Measurements from ENCODE around the gene BCL2L14. TPM values are rescaled to one million over a fixed set of nuclear protein-coding genes. Genes with fewer than 3 reads are reported as not detected.

Gene BCL2L14
- total RNA-seq, 2 donors from 2014 or later = 2.2 to 15.7 TPM

DNA sequence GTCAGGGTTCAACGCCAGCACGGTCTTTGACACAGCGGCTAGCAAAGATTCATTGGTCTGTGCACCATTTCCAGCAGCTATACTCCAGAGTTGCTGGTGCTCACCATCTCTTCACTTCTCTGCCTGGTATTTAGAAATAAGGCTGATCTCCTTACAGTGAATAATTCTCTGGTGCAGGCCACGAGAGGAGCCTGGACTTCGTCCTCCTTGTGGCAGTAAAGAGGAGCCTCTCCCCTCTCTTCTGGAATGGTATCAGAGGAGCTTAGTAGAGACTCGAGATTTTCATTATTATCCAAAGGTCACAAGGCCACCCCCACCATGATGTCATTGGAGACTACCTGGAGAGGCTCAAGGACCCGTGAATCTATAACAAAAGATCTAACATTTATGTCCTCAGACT lies 30.8 kb upstream of the BCL2L14 start:
- Mint-ChIP-seq H3K9me3 (peaks cover 0 to 4% of the 10 kb centered on the region in 2 donors), H3K36me3 (peaks cover 0 to 19% of the 10 kb centered on the region in 2 donors), H3K27ac (no peak overlapping the region)
- DNase-seq (ENCODE audit: low spot score in 2 of 2) (no peak), ATAC-seq (no peak)

DNA sequence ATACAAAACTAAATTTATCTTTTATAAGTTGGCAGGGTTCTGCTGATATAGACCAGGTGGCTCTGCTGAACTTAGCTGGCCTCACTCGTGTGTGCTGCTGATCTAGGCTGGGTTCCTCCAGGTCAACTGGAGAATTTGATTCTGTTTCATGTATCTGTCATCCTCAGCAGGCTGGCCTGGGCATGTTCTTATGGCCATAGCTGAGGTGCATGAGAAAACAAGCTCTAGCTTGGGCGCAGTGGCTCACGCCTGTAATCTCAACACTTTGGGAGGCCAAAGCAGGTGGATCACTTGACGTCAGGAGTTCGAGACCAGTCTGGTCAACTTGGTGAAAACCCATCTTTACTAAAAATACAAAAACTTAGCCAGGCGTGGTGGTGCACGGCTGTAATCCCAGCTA lies 24.3 kb upstream of the BCL2L14 start:
- H3K27ac Mint-ChIP-seq = no peak overlapping the region
- ATAC-seq (no peak), DNase-seq (ENCODE audit: low spot score in 2 of 2) (no peak)
- H3K9me3 Mint-ChIP-seq = no peaks in the 10 kb centered on the region
- no peaks in the 10 kb centered on the region for H3K36me3 Mint-ChIP-seq

DNA sequence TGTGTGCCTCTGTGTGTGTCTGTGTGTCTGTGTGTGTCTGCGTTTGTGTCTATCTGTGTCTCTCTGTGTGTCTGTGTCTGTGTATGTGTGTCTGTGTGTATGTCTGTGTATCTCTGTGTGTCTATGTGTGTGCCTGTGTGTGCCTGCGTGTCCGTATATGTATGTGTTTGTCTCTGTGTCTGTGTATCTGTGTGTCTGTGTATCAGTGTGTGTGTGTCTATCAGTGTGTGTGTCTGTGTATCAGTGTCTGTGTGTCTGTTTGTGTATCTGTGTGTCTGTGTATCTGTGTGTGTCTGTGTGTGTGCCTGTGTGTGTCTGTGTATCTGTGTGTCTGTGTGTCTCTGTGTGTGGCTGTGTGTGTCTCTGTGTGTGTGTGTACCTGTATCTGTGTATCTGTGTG lies 23.1 kb upstream of the BCL2L14 start:
- no peak for DNase-seq (ENCODE audit: low spot score in 2 of 2)
- no peak for ATAC-seq
- Mint-ChIP-seq H3K27ac (no peak overlapping the region), H3K36me3 (no peaks in the 10 kb centered on the region), H3K9me3 (no peaks in the 10 kb centered on the region)

DNA sequence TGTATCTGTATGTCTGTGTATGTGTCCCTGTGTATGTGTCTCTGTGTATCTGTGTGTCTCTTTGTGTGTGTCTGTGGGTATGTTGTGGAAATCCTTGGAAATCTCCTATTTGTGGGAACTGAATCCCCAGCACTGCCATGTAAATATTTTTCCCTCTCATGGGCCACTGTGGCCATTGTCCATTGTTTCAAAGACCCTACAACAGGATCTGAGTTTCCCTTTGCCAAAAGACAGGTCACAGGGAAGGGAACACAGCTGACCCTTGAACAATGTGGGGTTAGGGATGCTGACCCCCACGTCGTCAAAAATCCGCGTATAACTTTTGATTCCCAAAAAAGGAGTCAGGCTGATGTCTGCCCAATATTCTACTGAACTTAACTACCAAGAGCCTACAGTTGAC lies 22.5 kb upstream of the BCL2L14 start:
- Mint-ChIP-seq H3K27ac (no peak overlapping the region), H3K36me3 (no peaks in the 10 kb centered on the region), H3K9me3 (no peaks in the 10 kb centered on the region)
- DNase-seq (ENCODE audit: low spot score in 2 of 2) = no peak
- ATAC-seq = no peak

DNA sequence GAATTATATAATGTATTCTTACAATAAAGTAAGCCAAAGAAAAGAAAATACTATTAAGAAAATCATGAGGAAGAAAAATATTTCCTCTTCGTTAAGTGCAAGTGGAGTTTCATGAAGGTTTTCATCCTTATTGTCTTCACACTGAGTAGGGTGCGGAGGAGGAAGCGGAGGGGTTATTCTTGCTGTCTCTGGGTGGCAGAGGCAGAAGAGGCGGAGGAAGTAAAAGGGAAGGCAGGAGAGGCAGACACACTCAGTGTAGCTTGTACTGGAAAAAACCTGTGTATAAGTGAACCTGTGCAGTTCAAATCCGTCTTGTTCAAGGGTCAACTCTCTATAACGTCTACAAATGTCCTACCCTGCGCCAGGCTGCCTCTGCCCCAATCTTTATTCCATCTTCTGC lies 22.0 kb upstream of the BCL2L14 start:
- H3K36me3 Mint-ChIP-seq = no peaks in the 10 kb centered on the region
- DNase-seq (ENCODE audit: low spot score in 2 of 2) = no peak
- ATAC-seq = no peak
- no peak overlapping the region for H3K27ac Mint-ChIP-seq
- no peaks in the 10 kb centered on the region for H3K9me3 Mint-ChIP-seq

DNA sequence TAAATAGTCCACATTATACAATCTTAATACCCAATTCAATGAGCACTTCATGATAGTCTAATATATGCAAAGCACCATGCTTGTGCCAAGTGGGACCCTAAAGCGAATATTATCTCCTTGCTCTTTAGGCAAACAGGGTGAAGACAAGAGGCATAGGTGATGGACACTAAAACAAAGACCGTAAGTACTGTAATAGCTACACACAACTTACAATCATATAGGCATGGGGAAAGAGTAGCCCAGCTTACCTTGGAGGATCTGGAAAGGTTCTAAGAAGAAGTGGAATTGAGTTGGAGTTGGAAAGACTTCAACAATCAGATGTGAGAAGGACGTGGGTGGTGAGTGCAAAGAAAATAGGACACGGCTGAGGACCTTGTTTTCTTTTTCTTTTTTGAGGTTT lies 19.1 kb upstream of the BCL2L14 start:
- DNase-seq (ENCODE audit: low spot score in 2 of 2) (no peak), ATAC-seq (no peak)
- Mint-ChIP-seq H3K36me3 (no peaks in the 10 kb centered on the region), H3K27ac (no peak overlapping the region), H3K9me3 (no peaks in the 10 kb centered on the region)

DNA sequence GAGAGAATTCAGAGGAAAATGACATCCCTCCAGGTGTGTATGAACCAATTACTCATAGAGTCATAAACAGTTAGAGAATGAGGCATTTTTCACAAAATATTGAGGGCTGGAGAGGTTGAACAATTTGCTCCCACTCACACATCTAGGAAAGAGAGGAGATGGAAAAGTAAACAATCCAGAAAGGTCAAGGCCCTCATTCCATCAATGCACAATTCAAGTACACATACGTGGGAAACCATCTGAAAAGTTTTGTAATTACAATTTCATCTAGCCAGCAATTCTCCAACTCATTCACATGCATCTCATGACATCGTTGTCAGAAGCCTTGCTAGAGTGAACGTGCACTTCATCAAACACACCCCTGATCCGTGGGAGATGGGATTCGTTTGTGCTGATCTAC lies 15.7 kb upstream of the BCL2L14 start:
- ATAC-seq (no peak), DNase-seq (ENCODE audit: low spot score in 2 of 2) (no peak)
- H3K27ac Mint-ChIP-seq = no peak overlapping the region
- H3K9me3 Mint-ChIP-seq = no peaks in the 10 kb centered on the region
- H3K36me3 Mint-ChIP-seq = no peaks in the 10 kb centered on the region

DNA sequence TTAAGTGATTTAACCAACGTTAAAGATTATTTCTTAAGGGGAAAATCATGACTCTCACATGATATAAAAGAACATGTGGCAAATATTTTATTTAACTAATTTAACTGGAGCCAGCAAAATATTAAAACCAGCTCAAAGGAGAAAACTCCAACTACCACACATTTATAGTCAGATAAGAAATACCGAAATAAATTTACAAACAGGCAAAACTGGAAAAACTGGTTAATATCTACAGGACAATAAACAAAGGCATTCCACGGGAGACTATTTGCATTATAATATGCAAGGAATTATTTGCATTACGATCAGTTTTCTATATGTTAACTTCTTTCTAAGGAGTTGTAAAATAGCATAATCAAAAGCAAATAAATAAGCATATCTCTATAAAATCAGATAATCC lies 13.8 kb upstream of the BCL2L14 start:
- no peaks in the 10 kb centered on the region for H3K36me3 Mint-ChIP-seq
- H3K9me3 Mint-ChIP-seq = no peaks in the 10 kb centered on the region
- H3K27ac Mint-ChIP-seq = no peak overlapping the region
- DNase-seq (ENCODE audit: low spot score in 2 of 2) = no peak
- no peak for ATAC-seq

DNA sequence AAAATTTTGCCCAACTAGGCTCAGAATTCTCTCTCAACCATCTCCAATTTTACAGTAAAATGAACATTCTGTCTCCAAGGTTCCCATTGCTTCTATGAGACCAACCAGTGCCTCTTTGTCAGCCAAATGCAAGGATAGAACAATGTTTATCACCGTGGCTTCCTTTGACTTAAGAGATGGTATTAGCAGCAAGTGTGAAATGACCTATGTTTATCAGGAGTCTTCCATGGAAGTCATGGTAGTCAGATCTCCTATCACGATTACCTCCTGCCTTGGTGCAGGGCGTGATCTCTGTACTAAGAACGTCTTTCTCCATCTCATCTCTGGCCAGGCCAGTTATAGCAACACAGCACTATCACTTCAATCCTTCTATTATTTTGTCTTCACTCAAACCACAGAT lies 6.1 kb upstream of the BCL2L14 start:
- no peak for DNase-seq (ENCODE audit: low spot score in 2 of 2)
- ATAC-seq = no peak
- Mint-ChIP-seq H3K36me3 (no peaks in the 10 kb centered on the region), H3K27ac (no peak overlapping the region), H3K9me3 (no peaks in the 10 kb centered on the region)

DNA sequence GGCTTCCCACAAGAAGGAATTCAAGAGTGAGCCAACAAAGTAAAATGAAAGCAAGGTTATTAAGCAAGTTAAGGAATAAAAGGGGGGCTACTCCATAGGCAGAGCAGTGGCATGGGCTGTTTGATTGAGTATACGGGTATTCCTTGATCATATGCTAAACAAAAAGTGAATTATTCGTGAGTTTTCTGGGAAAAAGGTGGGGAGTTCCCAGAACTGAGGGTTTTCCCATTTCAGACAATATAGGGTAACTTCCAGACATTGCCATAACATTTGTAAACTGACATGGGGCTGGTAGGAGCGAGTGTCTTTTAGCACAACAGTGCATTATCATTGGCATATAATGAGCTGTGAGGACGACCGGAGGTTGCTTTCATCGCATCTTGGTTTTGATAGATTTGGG lies 2.0 kb upstream of the BCL2L14 start:
- ATAC-seq = no peak
- DNase-seq (ENCODE audit: low spot score in 2 of 2) = no peak
- Mint-ChIP-seq H3K36me3 (peaks cover 0 to 6% of the 10 kb centered on the region in 2 donors), H3K9me3 (no peaks in the 10 kb centered on the region), H3K27ac (no peak overlapping the region)

DNA sequence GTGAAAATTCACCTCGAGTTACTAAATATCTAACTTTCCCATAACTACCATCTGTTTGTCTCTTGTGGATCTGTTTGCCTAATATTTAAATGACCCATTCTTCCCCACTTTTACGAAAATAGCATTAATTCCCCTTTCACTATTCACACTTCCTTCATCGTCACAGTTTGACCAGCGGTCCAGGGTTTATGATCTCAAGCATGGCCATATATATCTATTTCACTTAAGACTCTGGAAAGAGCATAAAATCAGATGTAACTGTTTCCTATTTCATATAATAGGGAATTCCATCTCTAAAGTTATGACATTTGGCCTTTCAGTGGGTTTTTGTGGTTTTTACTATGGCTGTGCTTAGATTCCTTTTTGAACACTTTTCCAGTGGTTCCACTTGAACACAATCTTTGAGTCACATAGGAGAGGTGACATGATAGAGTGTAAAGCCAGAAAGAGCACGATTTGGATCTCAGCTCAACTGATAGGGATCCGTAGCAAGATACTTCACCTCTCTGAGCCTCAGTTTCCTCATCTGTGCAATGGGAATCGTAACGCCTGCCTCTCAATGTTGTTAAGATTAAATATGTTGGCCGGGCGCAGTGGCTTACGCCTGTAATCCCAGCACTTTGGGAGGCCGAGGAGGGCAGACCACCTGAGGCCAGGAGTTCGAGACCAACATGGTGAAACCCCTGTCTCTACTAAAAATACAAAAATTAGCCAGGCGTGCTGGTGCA lies 754 bp upstream of the BCL2L14 start:
- Mint-ChIP-seq H3K36me3 (peaks cover 0 to 6% of the 10 kb centered on the region in 2 donors), H3K27ac (peak overlapping the region; percentile 91 to 93), H3K9me3 (no peaks in the 10 kb centered on the region)
- ATAC-seq (no peak), DNase-seq (ENCODE audit: low spot score in 2 of 2) (no peak)

DNA sequence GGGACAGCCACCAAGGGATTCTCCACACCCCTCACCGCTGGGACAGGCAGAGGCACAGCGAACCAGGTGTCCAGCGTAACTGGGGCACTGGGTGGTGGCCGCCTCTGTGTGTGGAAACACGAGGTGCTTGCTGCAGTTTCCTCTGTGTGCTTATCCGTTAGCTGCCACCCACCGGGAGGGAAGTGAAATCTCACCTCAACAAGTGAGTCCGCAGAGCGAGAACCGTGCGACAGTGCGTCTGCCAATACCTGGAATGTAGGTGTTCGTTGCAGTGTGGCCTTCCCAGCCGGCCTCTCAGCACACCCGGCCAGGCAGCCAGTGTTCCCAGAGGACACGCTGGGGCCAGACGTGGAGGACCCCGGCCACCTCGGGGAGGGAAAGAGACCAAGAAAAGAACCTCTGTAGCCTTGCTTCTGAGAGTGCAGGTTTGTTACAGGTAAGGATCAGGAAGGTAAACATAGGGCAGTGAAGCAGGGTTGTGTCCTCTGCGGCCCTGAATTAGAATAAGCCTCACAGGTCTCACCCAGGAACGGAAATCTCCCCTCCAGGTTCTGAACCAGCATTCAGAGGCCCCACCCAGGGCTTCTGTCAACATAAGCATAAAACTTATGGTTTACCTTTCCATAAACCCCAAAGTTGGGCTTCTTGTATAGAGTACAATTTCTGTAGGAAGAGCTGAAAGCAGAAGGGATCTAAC lies 1.5 kb downstream of the BCL2L14 start:
- DNase-seq (ENCODE audit: low spot score in 2 of 2) = no peak
- ATAC-seq = peak; percentile 38 to 42
- Mint-ChIP-seq H3K27ac (peak overlapping the region; percentile 33 to 93), H3K36me3 (peaks cover 0 to 6% of the 10 kb centered on the region in 2 donors), H3K9me3 (no peaks in the 10 kb centered on the region)

DNA sequence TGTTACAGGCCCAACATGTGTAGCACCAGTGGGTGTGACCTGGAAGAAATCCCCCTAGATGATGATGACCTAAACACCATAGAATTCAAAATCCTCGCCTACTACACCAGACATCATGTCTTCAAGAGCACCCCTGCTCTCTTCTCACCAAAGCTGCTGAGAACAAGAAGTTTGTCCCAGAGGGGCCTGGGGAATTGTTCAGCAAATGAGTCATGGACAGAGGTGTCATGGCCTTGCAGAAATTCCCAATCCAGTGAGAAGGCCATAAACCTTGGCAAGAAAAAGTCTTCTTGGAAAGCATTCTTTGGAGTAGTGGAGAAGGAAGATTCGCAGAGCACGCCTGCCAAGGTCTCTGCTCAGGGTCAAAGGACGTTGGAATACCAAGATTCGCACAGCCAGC lies 8.6 kb downstream of the BCL2L14 start:
- ATAC-seq (no peak), DNase-seq (ENCODE audit: low spot score in 2 of 2) (no peak)
- Mint-ChIP-seq H3K9me3 (no peaks in the 10 kb centered on the region), H3K36me3 (no peaks in the 10 kb centered on the region), H3K27ac (peak overlapping the region in 1 of 2 donors; percentile 24)

DNA sequence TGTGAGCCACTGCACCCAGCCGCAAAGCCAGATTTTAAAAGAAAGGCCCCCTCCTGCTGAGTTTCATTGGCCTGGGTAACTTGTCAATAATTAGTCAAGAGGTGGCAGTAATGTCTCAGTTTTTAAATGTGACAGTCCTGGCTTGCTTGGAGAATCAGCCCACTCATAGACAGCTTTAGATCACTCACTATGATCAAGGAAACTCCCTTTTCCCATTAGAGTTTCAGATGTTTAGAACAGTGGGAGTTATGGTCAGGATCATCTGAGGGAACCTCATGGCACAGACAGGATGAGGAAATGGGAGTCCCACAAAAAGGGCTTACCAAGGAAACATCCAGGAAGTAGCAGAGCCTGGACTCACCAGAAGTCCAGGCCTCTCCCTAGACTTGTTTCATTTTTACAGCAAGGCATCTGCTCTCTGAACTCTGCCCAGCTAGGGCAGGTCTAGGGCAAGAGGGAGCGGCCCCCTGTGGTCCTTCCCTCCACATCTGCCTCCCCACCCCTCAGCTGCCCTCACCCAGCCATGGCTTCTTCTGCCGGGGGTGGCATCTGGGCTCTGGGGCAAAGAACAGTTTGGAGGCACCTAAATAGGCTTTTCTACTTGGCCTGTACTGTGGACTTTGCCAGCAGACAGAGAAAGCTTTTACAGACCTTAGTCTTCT lies 11.2 kb downstream of the BCL2L14 start:
- Mint-ChIP-seq H3K27ac (peak overlapping the region in 1 of 2 donors; percentile 63), H3K36me3 (no peaks in the 10 kb centered on the region), H3K9me3 (no peaks in the 10 kb centered on the region)
- DNase-seq (ENCODE audit: low spot score in 2 of 2) (no peak), ATAC-seq (peak; percentile 47 to 69)

DNA sequence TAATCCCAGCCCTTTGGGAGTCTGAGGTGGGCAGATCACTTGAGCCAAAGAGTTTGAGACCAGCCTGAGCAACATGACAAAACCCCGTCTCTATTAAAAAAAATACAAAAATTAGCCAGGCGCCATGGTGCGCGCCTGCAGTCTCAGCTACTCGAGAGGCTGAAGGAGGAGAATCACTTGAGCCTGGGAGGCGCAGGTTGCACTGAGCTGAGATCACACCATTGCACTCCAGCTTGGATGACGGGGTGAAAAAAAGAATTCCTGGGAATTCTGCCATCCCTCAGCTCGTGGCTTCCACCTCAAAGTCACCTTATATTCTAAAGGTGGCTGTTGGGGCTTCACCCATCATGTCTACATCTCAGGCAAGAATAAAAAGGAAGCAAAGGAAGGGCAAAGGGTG lies 12.9 kb downstream of the BCL2L14 start:
- DNase-seq (ENCODE audit: low spot score in 2 of 2) (no peak), ATAC-seq (no peak)
- Mint-ChIP-seq H3K9me3 (no peaks in the 10 kb centered on the region), H3K36me3 (no peaks in the 10 kb centered on the region), H3K27ac (no peak overlapping the region)

DNA sequence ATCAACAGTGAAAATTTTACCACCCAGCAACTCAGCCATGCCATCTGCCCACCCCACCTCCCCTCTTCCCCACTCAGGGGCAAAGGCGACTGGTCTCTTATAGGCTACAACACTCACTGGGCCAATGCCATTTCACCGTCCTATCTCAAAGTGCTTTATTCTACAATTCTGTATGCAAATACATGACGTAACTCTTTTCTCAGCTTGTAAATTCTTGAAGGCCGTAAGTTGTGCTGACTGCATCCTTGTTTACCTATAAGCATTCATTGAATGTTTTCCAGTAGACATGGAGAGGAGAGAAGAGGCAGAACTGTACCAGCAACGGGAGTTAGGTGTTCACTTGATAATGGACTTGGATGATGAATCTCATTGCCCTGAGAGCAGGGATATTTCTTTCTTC lies 15.6 kb downstream of the BCL2L14 start:
- no peaks in the 10 kb centered on the region for H3K9me3 Mint-ChIP-seq
- no peaks in the 10 kb centered on the region for H3K36me3 Mint-ChIP-seq
- H3K27ac Mint-ChIP-seq = no peak overlapping the region
- no peak for DNase-seq (ENCODE audit: low spot score in 2 of 2)
- ATAC-seq = no peak

DNA sequence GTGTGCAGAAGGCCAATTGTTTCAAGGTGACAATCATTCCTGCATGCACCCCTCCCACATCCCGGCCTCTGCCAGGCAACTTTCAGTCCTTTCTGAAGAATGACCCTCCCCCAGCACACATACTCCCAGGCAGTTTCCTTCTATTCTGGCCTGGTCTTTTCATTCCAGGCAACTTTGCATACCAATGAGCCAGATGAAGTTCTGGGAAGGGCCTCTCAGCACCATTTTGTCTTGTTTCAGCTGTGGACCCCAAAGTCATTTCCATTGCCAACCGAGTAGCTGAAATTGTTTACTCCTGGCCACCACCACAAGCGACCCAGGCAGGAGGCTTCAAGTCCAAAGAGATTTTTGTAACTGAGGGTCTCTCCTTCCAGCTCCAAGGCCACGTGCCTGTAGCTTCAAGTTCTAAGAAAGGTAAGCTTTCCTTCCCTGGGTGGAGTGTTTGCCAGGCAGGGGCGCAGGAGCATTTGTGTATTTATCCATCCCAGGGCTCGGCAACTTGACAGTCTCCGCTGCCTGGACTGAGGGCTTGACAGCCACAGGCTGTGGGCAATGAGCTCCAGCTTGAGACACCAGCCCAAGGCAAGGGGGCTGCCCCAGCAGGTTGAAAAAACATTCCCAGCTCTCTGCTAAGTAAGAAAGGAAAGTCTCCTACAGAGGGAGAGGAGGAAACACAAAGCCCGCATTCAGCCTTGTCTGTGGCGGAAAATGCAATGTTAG lies 16.4 kb downstream of the BCL2L14 start:
- DNase-seq (ENCODE audit: low spot score in 2 of 2) (no peak), ATAC-seq (no peak)

More for the DNA sequence above, 16.4 kb downstream of the BCL2L14 start:
- Mint-ChIP-seq H3K27ac (no peak overlapping the region), H3K9me3 (no peaks in the 10 kb centered on the region), H3K36me3 (no peaks in the 10 kb centered on the region)

Measured in activated naive CD4-positive, alpha-beta T cell treated with anti-CD3 and anti-CD28 coated beads, Interleukin-2, amount 50 U/mL, for 72 hours (primary cell).